ENCODE results near the gene ABI2.
"Not testable (repeated sequence)": the region's sequence is repeated elsewhere in the genome, so short reads cannot be mapped to it uniquely, and the experiment has no call there.

Gene ABI2

GRCh38 chr2:203418271-203418670 lies 90.1 kb downstream of the ABI2 start:
- Histone ChIP-seq H3K4me1 (ENCODE audit: control insufficient read depth, insufficient read depth, low read length, poor library complexity, severe bottlenecking) (no peaks in the 10 kb centered on the region), H3K9me3 (ENCODE audit: control insufficient read depth, low read length) (no peaks in the 10 kb centered on the region), H3K36me3 (ENCODE audit: control insufficient read depth, insufficient read depth, low read length) (peaks cover 21% of the 10 kb centered on the region), H3K4me3 (ENCODE audit: insufficient read depth, low read depth, low read length, poor library complexity, severe bottlenecking) (no peak overlapping the region), H3K27me3 (replicated peaks; ENCODE audit: control insufficient read depth, insufficient read depth, low read length, poor library complexity, severe bottlenecking) (no peaks in the 10 kb centered on the region), H3K27ac (ENCODE audit: insufficient read depth, low read length, poor library complexity, severe bottlenecking) (no peak overlapping the region)
- no peak for DNase-seq

GRCh38 chr2:203427061-203427460 lies 98.9 kb downstream of the ABI2 start:
- Histone ChIP-seq H3K36me3 (ENCODE audit: control insufficient read depth, insufficient read depth, low read length) (peaks cover 9% of the 10 kb centered on the region), H3K9me3 (ENCODE audit: control insufficient read depth, low read length) (no peaks in the 10 kb centered on the region), H3K4me1 (ENCODE audit: control insufficient read depth, insufficient read depth, low read length, poor library complexity, severe bottlenecking) (no peaks in the 10 kb centered on the region), H3K27ac (ENCODE audit: insufficient read depth, low read length, poor library complexity, severe bottlenecking) (no peak overlapping the region), H3K27me3 (replicated peaks; ENCODE audit: control insufficient read depth, insufficient read depth, low read length, poor library complexity, severe bottlenecking) (no peaks in the 10 kb centered on the region), H3K4me3 (ENCODE audit: insufficient read depth, low read depth, low read length, poor library complexity, severe bottlenecking) (no peak overlapping the region)
- no peak for DNase-seq

GRCh38 chr2:203429643-203430042 lies 101.4 kb downstream of the ABI2 start:
- DNase-seq; H3K4me1 ChIP-seq (ENCODE audit: control insufficient read depth, insufficient read depth, low read length, poor library complexity, severe bottlenecking); H3K9me3 ChIP-seq (ENCODE audit: control insufficient read depth, low read length); H3K27ac ChIP-seq (ENCODE audit: insufficient read depth, low read length, poor library complexity, severe bottlenecking); H3K36me3 ChIP-seq (ENCODE audit: control insufficient read depth, insufficient read depth, low read length); H3K27me3 ChIP-seq (replicated peaks; ENCODE audit: control insufficient read depth, insufficient read depth, low read length, poor library complexity, severe bottlenecking); H3K4me3 ChIP-seq (ENCODE audit: insufficient read depth, low read depth, low read length, poor library complexity, severe bottlenecking): not testable (repeated sequence)

- no peak overlapping the region for H3K4me3 ChIP-seq (ENCODE audit: insufficient read depth, low read depth, low read length, poor library complexity, severe bottlenecking)
- H3K4me1 ChIP-seq (ENCODE audit: control insufficient read depth, insufficient read depth, low read length, poor library complexity, severe bottlenecking) = no peaks in the 10 kb centered on the region
- no peak for DNase-seq
- H3K9me3 ChIP-seq (ENCODE audit: control insufficient read depth, low read length) = no peaks in the 10 kb centered on the region
- no peak overlapping the region for H3K27ac ChIP-seq (ENCODE audit: insufficient read depth, low read length, poor library complexity, severe bottlenecking)
- H3K27me3 ChIP-seq (replicated peaks; ENCODE audit: control insufficient read depth, insufficient read depth, low read length, poor library complexity, severe bottlenecking) = no peaks in the 10 kb centered on the region
- H3K36me3 ChIP-seq (ENCODE audit: control insufficient read depth, insufficient read depth, low read length) = peaks cover 9% of the 10 kb centered on the region
Observed at GRCh38 chr2:203431391-203432185, 103.4 kb downstream of the ABI2 start.

- no peaks in the 10 kb centered on the region for H3K4me1 ChIP-seq (ENCODE audit: control insufficient read depth, insufficient read depth, low read length, poor library complexity, severe bottlenecking)
- no peak overlapping the region for H3K4me3 ChIP-seq (ENCODE audit: insufficient read depth, low read depth, low read length, poor library complexity, severe bottlenecking)
- DNase-seq = no peak
- no peaks in the 10 kb centered on the region for H3K36me3 ChIP-seq (ENCODE audit: control insufficient read depth, insufficient read depth, low read length)
- H3K27ac ChIP-seq (ENCODE audit: insufficient read depth, low read length, poor library complexity, severe bottlenecking) = no peak overlapping the region
- no peaks in the 10 kb centered on the region for H3K27me3 ChIP-seq (replicated peaks; ENCODE audit: control insufficient read depth, insufficient read depth, low read length, poor library complexity, severe bottlenecking)
- no peaks in the 10 kb centered on the region for H3K9me3 ChIP-seq (ENCODE audit: control insufficient read depth, low read length)
Observed at GRCh38 chr2:203432811-203433210, 104.6 kb downstream of the ABI2 start.

GRCh38 chr2:203436496-203436895 lies 108.3 kb downstream of the ABI2 start:
- Histone ChIP-seq H3K36me3 (ENCODE audit: control insufficient read depth, insufficient read depth, low read length) (no peaks in the 10 kb centered on the region), H3K27me3 (replicated peaks; ENCODE audit: control insufficient read depth, insufficient read depth, low read length, poor library complexity, severe bottlenecking) (no peaks in the 10 kb centered on the region), H3K4me1 (ENCODE audit: control insufficient read depth, insufficient read depth, low read length, poor library complexity, severe bottlenecking) (no peaks in the 10 kb centered on the region), H3K27ac (ENCODE audit: insufficient read depth, low read length, poor library complexity, severe bottlenecking) (no peak overlapping the region), H3K4me3 (ENCODE audit: insufficient read depth, low read depth, low read length, poor library complexity, severe bottlenecking) (no peak overlapping the region), H3K9me3 (ENCODE audit: control insufficient read depth, low read length) (no peaks in the 10 kb centered on the region)
- no peak for DNase-seq

- DNase-seq = no peak
- no peak overlapping the region for H3K4me3 ChIP-seq (ENCODE audit: insufficient read depth, low read depth, low read length, poor library complexity, severe bottlenecking)
- H3K36me3 ChIP-seq (ENCODE audit: control insufficient read depth, insufficient read depth, low read length) = no peaks in the 10 kb centered on the region
- no peaks in the 10 kb centered on the region for H3K4me1 ChIP-seq (ENCODE audit: control insufficient read depth, insufficient read depth, low read length, poor library complexity, severe bottlenecking)
- no peak overlapping the region for H3K27ac ChIP-seq (ENCODE audit: insufficient read depth, low read length, poor library complexity, severe bottlenecking)
- no peaks in the 10 kb centered on the region for H3K27me3 ChIP-seq (replicated peaks; ENCODE audit: control insufficient read depth, insufficient read depth, low read length, poor library complexity, severe bottlenecking)
- H3K9me3 ChIP-seq (ENCODE audit: control insufficient read depth, low read length) = no peaks in the 10 kb centered on the region
Observed at GRCh38 chr2:203437511-203437910, 109.3 kb downstream of the ABI2 start.

- no peak overlapping the region for H3K27ac ChIP-seq (ENCODE audit: insufficient read depth, low read length, poor library complexity, severe bottlenecking)
- H3K4me3 ChIP-seq (ENCODE audit: insufficient read depth, low read depth, low read length, poor library complexity, severe bottlenecking) = no peak overlapping the region
- no peaks in the 10 kb centered on the region for H3K9me3 ChIP-seq (ENCODE audit: control insufficient read depth, low read length)
- no peaks in the 10 kb centered on the region for H3K4me1 ChIP-seq (ENCODE audit: control insufficient read depth, insufficient read depth, low read length, poor library complexity, severe bottlenecking)
- H3K27me3 ChIP-seq (replicated peaks; ENCODE audit: control insufficient read depth, insufficient read depth, low read length, poor library complexity, severe bottlenecking) = no peaks in the 10 kb centered on the region
- no peaks in the 10 kb centered on the region for H3K36me3 ChIP-seq (ENCODE audit: control insufficient read depth, insufficient read depth, low read length)
- no peak for DNase-seq
Observed at GRCh38 chr2:203438528-203438927, 110.3 kb downstream of the ABI2 start.

- Histone ChIP-seq H3K4me3 (ENCODE audit: insufficient read depth, low read depth, low read length, poor library complexity, severe bottlenecking) (no peak overlapping the region), H3K36me3 (ENCODE audit: control insufficient read depth, insufficient read depth, low read length) (no peaks in the 10 kb centered on the region), H3K27me3 (replicated peaks; ENCODE audit: control insufficient read depth, insufficient read depth, low read length, poor library complexity, severe bottlenecking) (no peaks in the 10 kb centered on the region), H3K27ac (ENCODE audit: insufficient read depth, low read length, poor library complexity, severe bottlenecking) (no peak overlapping the region), H3K4me1 (ENCODE audit: control insufficient read depth, insufficient read depth, low read length, poor library complexity, severe bottlenecking) (no peaks in the 10 kb centered on the region), H3K9me3 (ENCODE audit: control insufficient read depth, low read length) (no peaks in the 10 kb centered on the region)
- DNase-seq = no peak
Observed at GRCh38 chr2:203440671-203441070, 112.5 kb downstream of the ABI2 start.

- Histone ChIP-seq H3K9me3 (ENCODE audit: control insufficient read depth, low read length) (no peaks in the 10 kb centered on the region), H3K36me3 (ENCODE audit: control insufficient read depth, insufficient read depth, low read length) (no peaks in the 10 kb centered on the region), H3K27me3 (replicated peaks; ENCODE audit: control insufficient read depth, insufficient read depth, low read length, poor library complexity, severe bottlenecking) (no peaks in the 10 kb centered on the region), H3K27ac (ENCODE audit: insufficient read depth, low read length, poor library complexity, severe bottlenecking) (no peak overlapping the region), H3K4me1 (ENCODE audit: control insufficient read depth, insufficient read depth, low read length, poor library complexity, severe bottlenecking) (no peaks in the 10 kb centered on the region), H3K4me3 (ENCODE audit: insufficient read depth, low read depth, low read length, poor library complexity, severe bottlenecking) (no peak overlapping the region)
- no peak for DNase-seq
Observed at GRCh38 chr2:203441463-203441862, 113.3 kb downstream of the ABI2 start.
